Loucy (cell line): ENCODE measurements around the gene SPRR2A.

Source experiments
- EZH2phosphoT487 ChIP-seq: fragments of 200-600 bp; IDR thresholded peaks from 2 replicates; pipeline ENCODE4 v1.6.1; 2018; ENCODE audit warnings: antibody characterized with exemption, mild to moderate bottlenecking, moderate library complexity, borderline replicate concordance
- TF ChIP-seq, protein P1 (sequence below): fragments of 200-600 bp; sonication (generic); conservative IDR thresholded peaks from 2 replicates; pipeline ENCODE4 v1.5.1; 2014; ENCODE audit warnings: mild to moderate bottlenecking, antibody characterized with exemption, low read length

DNA sequence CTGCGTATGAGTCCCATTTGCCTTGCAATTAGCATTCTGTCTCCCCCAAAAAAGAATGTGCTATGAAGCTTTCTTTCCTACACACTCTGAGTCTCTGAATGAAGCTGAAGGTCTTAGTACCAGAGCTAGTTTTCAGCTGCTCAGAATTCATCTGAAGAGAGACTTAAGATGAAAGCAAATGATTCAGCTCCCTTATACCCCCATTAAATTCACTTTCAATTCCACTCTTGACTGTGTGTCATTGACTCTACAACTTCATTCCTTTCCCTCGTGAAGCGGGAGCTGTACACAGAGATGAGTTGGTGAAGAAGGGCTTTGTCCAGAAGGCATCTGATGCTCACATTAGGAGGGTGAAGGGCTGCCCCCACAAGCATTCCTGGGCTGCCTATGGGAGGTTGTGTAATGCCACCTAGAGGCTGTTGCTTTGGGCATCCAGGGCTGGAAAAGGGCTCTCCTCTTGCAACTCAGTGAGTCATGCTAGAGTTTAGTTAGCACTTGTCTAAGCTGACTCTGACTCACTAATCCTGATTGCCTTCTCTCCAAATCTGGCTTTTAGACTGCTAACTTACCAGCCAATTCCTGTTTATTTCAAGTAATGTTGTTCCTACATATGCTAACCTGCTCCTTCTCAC, 24.5 kb downstream of the SPRR2A start:
- TF ChIP-seq, protein P1, sequence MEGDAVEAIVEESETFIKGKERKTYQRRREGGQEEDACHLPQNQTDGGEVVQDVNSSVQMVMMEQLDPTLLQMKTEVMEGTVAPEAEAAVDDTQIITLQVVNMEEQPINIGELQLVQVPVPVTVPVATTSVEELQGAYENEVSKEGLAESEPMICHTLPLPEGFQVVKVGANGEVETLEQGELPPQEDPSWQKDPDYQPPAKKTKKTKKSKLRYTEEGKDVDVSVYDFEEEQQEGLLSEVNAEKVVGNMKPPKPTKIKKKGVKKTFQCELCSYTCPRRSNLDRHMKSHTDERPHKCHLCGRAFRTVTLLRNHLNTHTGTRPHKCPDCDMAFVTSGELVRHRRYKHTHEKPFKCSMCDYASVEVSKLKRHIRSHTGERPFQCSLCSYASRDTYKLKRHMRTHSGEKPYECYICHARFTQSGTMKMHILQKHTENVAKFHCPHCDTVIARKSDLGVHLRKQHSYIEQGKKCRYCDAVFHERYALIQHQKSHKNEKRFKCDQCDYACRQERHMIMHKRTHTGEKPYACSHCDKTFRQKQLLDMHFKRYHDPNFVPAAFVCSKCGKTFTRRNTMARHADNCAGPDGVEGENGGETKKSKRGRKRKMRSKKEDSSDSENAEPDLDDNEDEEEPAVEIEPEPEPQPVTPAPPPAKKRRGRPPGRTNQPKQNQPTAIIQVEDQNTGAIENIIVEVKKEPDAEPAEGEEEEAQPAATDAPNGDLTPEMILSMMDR, result peak; percentile 33; the same call in 1 of the 2 replicates
- no peak for TF ChIP-seq EZH2phosphoT487
